Tibial nerve (tissue), 4 donors: ENCODE data around the gene ZFPM1. TPM values are rescaled to one million over a fixed set of nuclear protein-coding genes. Genes with fewer than 3 reads are reported as not detected.

ENCODE experiments used
- DNase-seq, 2 donors: peaks; one replicate each; pipeline ENCODE4 v3.0.0-alpha.2; 2019; ENCODE audit warnings: low spot score in 2 of 2
- H3K27ac ChIP-seq, 4 donors: fragments of 200-600 bp; sonication (generic) in 3 of 4; one replicate each; pipeline ENCODE4 v1.5.1; 2017 to 2019; ENCODE audit warnings: mild to moderate bottlenecking in 1 of 4
- H3K27me3 ChIP-seq, 2 donors: fragments of 200-600 bp; sonication (generic) in 1 of 2; one replicate each; pipeline versions ENCODE4 v1.5.1 to v1.6.0; 2017 to 2019
- H3K36me3 ChIP-seq, 3 donors: fragments of 200-600 bp; sonication (generic); one replicate each; pipeline ENCODE4 v1.5.1; 2018 to 2019
- H3K4me1 ChIP-seq, 4 donors: fragments of 200-600 bp; sonication (generic) in 3 of 4; one replicate each; pipeline ENCODE4 v1.5.1; 2017 to 2019
- H3K4me3 ChIP-seq, 4 donors: fragments of 200-600 bp; sonication (generic) in 3 of 4; one replicate each; pipeline ENCODE4 v1.5.1; 2017 to 2019; ENCODE audit warnings: mild to moderate bottlenecking in 1 of 4, moderate library complexity in 1 of 4
- H3K9me3 ChIP-seq, 4 donors: fragments of 200-600 bp; sonication (generic) in 3 of 4; one replicate each; pipeline ENCODE4 v1.5.1; 2017 to 2019
- CTCF ChIP-seq, 5 experiments: fragments of 200-600 bp in 3 of 5; fragments of 450-650 bp in 2 of 5; sonication (generic) in 3 of 5; IDR thresholded peaks; one replicate each; pipeline ENCODE4 v1.5.1; 2016 to 2019; ENCODE audit warnings: antibody characterized with exemption in 5 of 5, mild to moderate bottlenecking in 3 of 5, moderate library complexity in 2 of 5
- EP300 ChIP-seq, 2 donors: sonication (generic); formaldehyde crosslinking; IDR thresholded peaks; one replicate each; pipeline ENCODE4 v1.6.1; 2017; ENCODE audit warnings: antibody characterized with exemption in 2 of 2, mild to moderate bottlenecking in 1 of 2
- POLR2A ChIP-seq, 2 donors: fragments of 450-650 bp; IDR thresholded peaks; one replicate each; pipeline ENCODE4 v1.6.1; 2017; ENCODE audit warnings: antibody characterized with exemption in 2 of 2, mild to moderate bottlenecking in 2 of 2, moderate library complexity in 2 of 2
- WGBS, 2 donors: methylation state at CpG; one replicate each; pipeline ENCODE4 v1.1.5; 2018; 5-methylcytosine and 5-hydroxymethylcytosine counted together
- small RNA-seq: library from RNA; depleted of rRNA; stranded (forward); fragments of <200 nt; gene quantifications from one replicate; pipeline ENCODE3, GENCODE V24; 2016
- total RNA-seq, 4 donors: library from RNA; depleted of rRNA; stranded (reverse); fragments of >200 nt; gene quantifications; one replicate each; pipeline ENCODE4 v1.1.0, GENCODE V29; 2016

The ZFPM1 gene
- total RNA-seq, 4 donors from 2014 or later = 0.44 to 1.2 (median 0.71) TPM

GRCh38 chr16:88585269-88585668 is 132.2 kb downstream of the ZFPM1 start:
- Histone ChIP-seq H3K4me3 (no peak overlapping the region), H3K27me3 (no peaks in the 10 kb centered on the region), H3K9me3 (no peaks in the 10 kb centered on the region), H3K36me3 (peaks cover 0 to 80% (median 7%) of the 10 kb centered on the region in 3 donors), H3K4me1 (no peaks in the 10 kb centered on the region), H3K27ac (no peak overlapping the region)
- WGBS, 2 donors = 72 to 86% methylated on average over 8 of the region's 8 CpGs
- no peak for DNase-seq
- TF ChIP-seq EP300 (IDR thresholded peaks at IDR 0.05) (no peak), POLR2A (IDR thresholded peaks at IDR 0.05) (no peak), CTCF (IDR thresholded peaks at IDR 0.05) (no peak)

- DNase-seq = no peak
- no peaks in the 10 kb centered on the region for H3K4me1 ChIP-seq
- peaks cover 0 to 80% (median 7%) of the 10 kb centered on the region in 3 donors for H3K36me3 ChIP-seq
- WGBS, 2 donors = 83 to 92% methylated on average over 13 of the region's 13 CpGs
- H3K9me3 ChIP-seq = no peaks in the 10 kb centered on the region
- no peak overlapping the region for H3K27ac ChIP-seq
- H3K27me3 ChIP-seq = no peaks in the 10 kb centered on the region
- no peak for TF ChIP-seq CTCF (IDR thresholded peaks at IDR 0.05)
- no peak for TF ChIP-seq EP300 (IDR thresholded peaks at IDR 0.05)
- TF ChIP-seq POLR2A (IDR thresholded peaks at IDR 0.05) = no peak
- H3K4me3 ChIP-seq = no peak overlapping the region
These were observed 133.0 kb downstream of the ZFPM1 start for GRCh38 chr16:88585927-88586581.

Small RNA genes lying within 50 kb of the gene (small RNA-seq; reads per million reads assigned to genes)
- gene MIR5189 = not detected

Other genes with a start within 250 kb of the ZFPM1 start
- gene ZNF469, start 70.3 kb upstream of the ZFPM1 start, total RNA-seq = 1 to 10 TPM in 3 of 4 donors, under 1 TPM in 1; 0.87 to 1.8 (median 1.1) TPM
- gene ZC3H18, start 117.1 kb downstream of the ZFPM1 start, total RNA-seq = 10 to 100 TPM; 19.7 to 52.2 (median 28.1) TPM
- not detected for gene IL17C, start 185.3 kb downstream of the ZFPM1 start, total RNA-seq
- 100 to 1,000 TPM in 2 of 4 donors, 10 to 100 TPM in 2; 86.3 to 199 (median 121) TPM for gene CYBA, start 197.8 kb downstream of the ZFPM1 start, total RNA-seq
- gene MVD, start 209.8 kb downstream of the ZFPM1 start, total RNA-seq = 10 to 100 TPM; 32.7 to 49.4 (median 39.9) TPM
- gene SNAI3, start 233.2 kb downstream of the ZFPM1 start, total RNA-seq = 1 to 10 TPM in 2 of 4 donors, under 1 TPM in 2; 0.87 to 1.2 (median 1.0) TPM